Activated naive CD8-positive, alpha-beta T cell treated with anti-CD3 and anti-CD28 coated beads, Interleukin-2, amount 10 ng/mL, durations not matched to agents 7 days and 5 days (primary cell): ENCODE measurements around the gene CTBP2. TPM values are rescaled to one million over a fixed set of nuclear protein-coding genes. Genes with fewer than 3 reads are reported as not detected.

Experiments
- ATAC-seq: fragments of 150-1000 bp; cut with Tn5 transposase; one replicate; pipeline ENCODE4 v1.10.0; 2021; ENCODE audit warnings: low read depth, moderate library complexity
- POLR2A ChIA-PET: fragments of 350-600 bp; sonication (Branson Sonifier 250); formaldehyde crosslinking; loops from one replicate; lab custom pipeline; 2021; ENCODE audit warnings: antibody characterized with exemption; lab: Charles Lee
- DNase-seq: peaks from one replicate; pipeline ENCODE4 v3.0.0; 2021
- H3K27ac Mint-ChIP-seq: one replicate; pipeline ENCODE4 v1.8.0; 2022; ENCODE audit warnings: mild to moderate bottlenecking, mixed read lengths
- H3K27me3 Mint-ChIP-seq: one replicate; pipeline ENCODE4 v1.8.0; 2022; ENCODE audit warnings: mild to moderate bottlenecking, moderate library complexity, mixed read lengths
- H3K36me3 Mint-ChIP-seq: one replicate; pipeline ENCODE4 v1.8.0; 2021; ENCODE audit warnings: mild to moderate bottlenecking, mixed read lengths
- H3K4me1 Mint-ChIP-seq: one replicate; pipeline ENCODE4 v1.8.0; 2021; ENCODE audit warnings: mixed read lengths
- H3K4me3 Mint-ChIP-seq: one replicate; pipeline ENCODE4 v1.8.0; 2022; ENCODE audit warnings: mild to moderate bottlenecking, moderate library complexity, mixed read lengths
- H3K9me3 Mint-ChIP-seq: one replicate; pipeline ENCODE4 v1.8.0; 2021; ENCODE audit warnings: mixed read lengths
- total RNA-seq, 2 experiments: library from RNA; stranded (reverse); gene quantifications; one replicate each; pipeline ENCODE4 v1.2.3, GENCODE V29; 2021

Gene CTBP2
- total RNA-seq, 2 experiments from 2014 or later = 0.94 to 1.6 TPM

DNA sequence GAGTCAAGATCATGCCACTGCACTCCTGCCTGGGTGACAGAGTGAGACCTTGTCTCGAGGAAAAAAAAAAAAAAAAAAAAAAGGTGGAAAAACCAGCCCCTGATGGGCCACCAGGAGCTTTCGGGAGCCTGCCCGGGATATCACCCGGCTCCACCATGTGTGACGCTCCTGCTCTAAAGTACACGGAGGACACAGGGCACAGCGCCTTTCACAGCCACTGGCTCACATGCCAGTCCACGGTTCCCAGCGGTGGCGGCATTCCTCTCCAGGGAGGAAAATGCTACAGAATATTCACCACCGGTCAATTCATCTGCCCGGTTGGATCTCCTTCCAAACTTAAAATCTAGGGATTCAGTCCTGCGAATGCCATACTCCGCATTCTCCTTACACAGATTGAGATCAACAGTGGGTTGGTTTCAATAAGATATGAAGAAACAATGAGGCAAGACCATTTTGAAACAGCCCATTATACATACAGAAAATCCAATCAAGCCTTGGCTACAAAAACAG lies 81.2 kb downstream of the CTBP2 start:
- POLR2A ChIA-PET = no interaction called here
- DNase-seq (no peak), ATAC-seq (no peak)
- H3K27me3 Mint-ChIP-seq = peaks cover 3% of the 10 kb centered on the region
- no peak overlapping the region for H3K4me3 Mint-ChIP-seq
- no peaks in the 10 kb centered on the region for H3K9me3 Mint-ChIP-seq
- no peaks in the 10 kb centered on the region for H3K4me1 Mint-ChIP-seq
- no peak overlapping the region for H3K27ac Mint-ChIP-seq
- no peaks in the 10 kb centered on the region for H3K36me3 Mint-ChIP-seq

DNA sequence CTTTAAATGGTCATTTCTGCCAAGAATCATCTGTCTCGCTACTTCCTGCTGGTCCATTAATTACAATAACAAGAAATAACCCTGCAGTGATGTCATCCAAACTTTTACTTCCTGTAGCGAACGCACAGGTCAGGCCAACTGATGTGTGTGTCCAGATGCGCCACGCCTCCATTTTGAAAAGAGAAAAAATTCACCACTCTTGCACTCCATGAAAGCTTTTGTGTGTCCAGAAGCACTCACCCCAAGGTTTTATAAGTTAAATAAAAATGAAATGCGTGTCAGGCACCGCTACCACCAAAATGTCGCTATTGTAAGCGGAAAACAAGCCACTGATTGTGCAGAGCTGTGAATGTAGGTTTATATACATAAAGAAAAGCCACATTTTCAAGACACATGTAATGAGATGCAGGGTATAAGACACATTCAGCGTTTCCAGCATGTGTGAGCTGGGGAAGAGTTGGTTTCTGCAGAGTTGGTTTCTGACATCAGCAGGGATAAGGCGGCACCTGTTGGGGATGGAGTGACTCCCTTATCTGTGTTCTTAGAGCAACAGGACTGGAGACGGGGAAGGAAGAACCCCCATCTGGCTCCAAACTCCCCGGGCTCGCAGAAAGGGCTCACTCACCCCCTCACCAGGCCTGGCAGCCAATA lies 83.3 kb downstream of the CTBP2 start:
- H3K27ac Mint-ChIP-seq = no peak overlapping the region
- no peak for DNase-seq
- H3K4me3 Mint-ChIP-seq = no peak overlapping the region

DNA sequence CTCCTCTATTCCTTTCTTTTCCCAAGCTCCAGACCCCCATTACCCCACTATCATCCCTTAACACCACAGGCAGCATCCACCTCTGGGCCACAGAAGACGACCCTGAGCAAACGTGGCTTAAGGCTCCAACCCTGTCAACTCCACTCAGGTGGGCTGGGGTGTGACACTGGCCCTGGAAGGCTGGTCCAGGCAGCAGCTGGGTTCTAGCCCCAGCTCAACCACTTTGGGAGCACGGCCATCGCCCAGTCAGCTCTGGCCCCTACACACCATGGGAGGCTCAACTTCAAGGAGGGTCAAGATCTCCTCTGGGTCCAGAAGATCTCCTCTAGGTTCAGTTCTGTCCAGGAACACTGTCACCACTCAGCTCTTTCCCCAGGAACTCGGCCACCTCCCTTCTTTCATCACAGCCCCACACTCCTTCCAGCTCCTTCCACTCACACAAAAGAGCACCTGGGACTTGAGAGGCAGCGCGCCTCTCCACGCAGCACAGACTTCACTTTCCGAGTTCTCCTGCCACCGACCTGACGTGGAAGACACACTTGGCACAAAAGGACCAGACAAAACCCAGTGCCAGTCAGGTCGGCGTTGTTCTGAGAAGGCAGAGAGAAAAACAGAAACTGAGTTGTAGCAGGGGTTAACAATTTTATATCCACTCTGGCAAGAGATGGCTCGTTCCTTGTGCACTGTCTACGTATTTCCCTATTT lies 84.1 kb downstream of the CTBP2 start:
- H3K27ac Mint-ChIP-seq = no peak overlapping the region
- H3K36me3 Mint-ChIP-seq = no peaks in the 10 kb centered on the region
- no peaks in the 10 kb centered on the region for H3K4me1 Mint-ChIP-seq

More for the DNA sequence above, 83.3 kb downstream of the CTBP2 start:
- ATAC-seq = no peak
- H3K9me3 Mint-ChIP-seq = no peaks in the 10 kb centered on the region
- POLR2A ChIA-PET = no interaction called here
- H3K4me1 Mint-ChIP-seq = no peaks in the 10 kb centered on the region
- peaks cover 3% of the 10 kb centered on the region for H3K27me3 Mint-ChIP-seq
- no peaks in the 10 kb centered on the region for H3K36me3 Mint-ChIP-seq

DNA sequence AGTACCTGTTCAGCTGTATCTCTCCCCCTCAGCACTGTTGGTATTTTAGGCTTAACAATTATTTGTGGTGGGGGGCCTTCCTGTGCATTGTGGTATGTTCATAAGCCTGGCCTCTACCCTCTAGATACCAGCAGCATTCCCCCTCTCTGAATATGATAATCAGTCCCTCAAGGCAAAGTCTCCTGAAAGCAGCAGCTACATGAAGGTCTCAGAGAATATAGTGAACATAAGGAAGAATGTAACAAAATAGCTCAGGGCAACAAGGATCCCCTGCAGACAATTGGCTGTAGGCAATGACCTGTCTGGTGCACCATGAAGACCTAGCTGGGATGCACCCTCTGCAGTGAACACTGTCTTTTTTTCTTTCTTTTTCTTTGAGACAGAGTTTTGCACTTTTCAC lies 86.4 kb downstream of the CTBP2 start:
- ATAC-seq (no peak), DNase-seq (no peak)
- POLR2A ChIA-PET = no interaction called here
- no peaks in the 10 kb centered on the region for H3K4me1 Mint-ChIP-seq
- H3K27me3 Mint-ChIP-seq = peaks cover 2% of the 10 kb centered on the region
- H3K27ac Mint-ChIP-seq = no peak overlapping the region
- no peak overlapping the region for H3K4me3 Mint-ChIP-seq
- no peaks in the 10 kb centered on the region for H3K36me3 Mint-ChIP-seq
- H3K9me3 Mint-ChIP-seq = no peaks in the 10 kb centered on the region

More for the DNA sequence above, 84.1 kb downstream of the CTBP2 start:
- no peaks in the 10 kb centered on the region for H3K27me3 Mint-ChIP-seq
- DNase-seq = no peak
- POLR2A ChIA-PET = no interaction called here
- ATAC-seq = no peak
- H3K4me3 Mint-ChIP-seq = no peak overlapping the region
- no peaks in the 10 kb centered on the region for H3K9me3 Mint-ChIP-seq

DNA sequence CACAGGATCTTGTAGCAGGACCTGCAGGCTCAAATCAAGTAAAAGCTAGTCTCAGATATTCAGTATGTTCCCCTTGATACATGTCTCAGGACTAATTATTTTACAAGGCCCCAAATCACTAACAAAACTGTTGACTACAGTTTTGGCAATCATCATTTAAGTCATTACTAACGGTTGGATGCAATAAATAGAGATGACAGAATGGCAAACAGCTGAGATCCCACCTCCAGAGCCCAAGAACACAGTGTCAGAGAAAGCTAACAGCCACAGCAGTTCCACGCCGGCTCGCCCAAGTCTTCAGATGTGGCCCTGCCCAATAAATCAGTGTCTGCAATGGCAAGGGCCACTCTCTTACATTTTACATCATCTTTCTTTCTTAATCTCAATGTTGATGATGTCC lies 87.6 kb downstream of the CTBP2 start:
- peaks cover 8% of the 10 kb centered on the region for H3K27me3 Mint-ChIP-seq
- no peaks in the 10 kb centered on the region for H3K4me1 Mint-ChIP-seq
- no peaks in the 10 kb centered on the region for H3K36me3 Mint-ChIP-seq
- POLR2A ChIA-PET = interaction anchor here (0.6 kb wide), 1 partner anchor 307 kb away, joined by 3 read pairs; no protein-coding TSS in a partner anchor
- no peaks in the 10 kb centered on the region for H3K9me3 Mint-ChIP-seq
- no peak overlapping the region for H3K4me3 Mint-ChIP-seq
- no peak overlapping the region for H3K27ac Mint-ChIP-seq
- ATAC-seq = no peak
- no peak for DNase-seq

DNA sequence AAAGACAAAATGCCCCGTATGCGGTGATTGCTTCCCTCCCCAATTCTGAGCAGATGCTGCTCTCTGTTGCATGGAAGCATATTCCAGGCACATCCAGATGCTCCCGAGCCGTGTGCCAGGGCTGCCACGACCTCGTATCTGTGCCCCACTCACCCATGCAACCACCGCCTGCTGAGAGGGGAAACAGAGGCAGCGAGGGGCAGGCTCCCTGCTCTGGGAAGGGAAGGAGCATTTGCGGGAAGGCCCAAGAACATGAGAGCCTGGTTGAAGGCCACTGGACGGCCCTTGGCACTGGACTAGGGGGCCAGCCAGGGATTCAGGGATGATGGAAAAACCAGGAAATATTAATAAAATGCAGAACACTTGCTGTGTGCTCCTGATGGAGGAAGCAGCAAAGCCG lies 89.4 kb downstream of the CTBP2 start:
- DNase-seq (no peak), ATAC-seq (no peak)
- POLR2A ChIA-PET = no interaction called here
- peaks cover 20% of the 10 kb centered on the region for H3K27me3 Mint-ChIP-seq
- no peaks in the 10 kb centered on the region for H3K36me3 Mint-ChIP-seq
- no peaks in the 10 kb centered on the region for H3K9me3 Mint-ChIP-seq
- no peaks in the 10 kb centered on the region for H3K4me1 Mint-ChIP-seq
- H3K4me3 Mint-ChIP-seq = no peak overlapping the region
- H3K27ac Mint-ChIP-seq = no peak overlapping the region

DNA sequence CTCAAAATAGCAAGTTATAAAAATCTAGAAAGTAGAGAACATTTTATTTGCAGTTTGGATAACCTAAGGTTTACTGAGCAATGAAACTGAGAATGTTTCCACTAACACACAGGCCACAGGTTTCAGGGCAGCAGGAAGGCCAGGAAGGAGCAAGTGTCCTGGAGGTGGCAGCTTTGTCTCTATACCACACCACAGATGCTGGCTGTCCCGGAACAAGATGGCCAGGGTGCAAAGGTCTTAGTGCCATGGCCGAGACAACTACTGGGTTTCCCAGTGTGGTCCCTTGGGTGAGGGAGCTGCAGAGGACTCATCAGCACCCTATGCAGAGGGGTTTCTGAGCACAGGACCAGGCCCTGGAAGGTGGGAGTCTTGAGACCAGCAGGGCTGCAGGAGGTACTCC lies 92.0 kb downstream of the CTBP2 start:
- Mint-ChIP-seq H3K27ac (no peak overlapping the region), H3K27me3 (peaks cover 26% of the 10 kb centered on the region), H3K4me3 (no peak overlapping the region), H3K4me1 (peaks cover 13% of the 10 kb centered on the region), H3K9me3 (no peaks in the 10 kb centered on the region), H3K36me3 (no peaks in the 10 kb centered on the region)
- DNase-seq (no peak), ATAC-seq (no peak)
- POLR2A ChIA-PET = no interaction called here

DNA sequence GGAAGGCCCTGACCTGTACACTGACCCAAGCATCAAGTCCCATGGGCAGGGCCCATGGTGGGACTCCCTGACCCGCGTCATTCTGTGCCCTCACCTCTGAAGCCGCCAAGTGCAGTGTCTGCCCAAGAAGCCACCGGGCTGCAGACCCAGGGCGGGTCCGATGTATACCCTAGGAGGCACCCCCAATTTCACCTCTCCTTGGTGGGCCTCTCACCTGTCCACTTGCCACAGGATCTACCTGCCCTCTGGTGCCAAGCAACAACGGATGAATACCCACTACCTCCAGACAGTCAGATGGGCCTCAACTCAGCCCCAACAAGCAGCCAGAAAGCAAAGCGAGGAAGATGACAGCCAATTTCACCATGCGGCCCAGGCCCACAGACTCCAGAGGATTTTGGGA lies 92.6 kb downstream of the CTBP2 start:
- Mint-ChIP-seq H3K4me3 (no peak overlapping the region), H3K9me3 (no peaks in the 10 kb centered on the region), H3K27me3 (peaks cover 26% of the 10 kb centered on the region), H3K27ac (no peak overlapping the region), H3K4me1 (peaks cover 13% of the 10 kb centered on the region), H3K36me3 (no peaks in the 10 kb centered on the region)
- POLR2A ChIA-PET = no interaction called here
- ATAC-seq (no peak), DNase-seq (no peak)

DNA sequence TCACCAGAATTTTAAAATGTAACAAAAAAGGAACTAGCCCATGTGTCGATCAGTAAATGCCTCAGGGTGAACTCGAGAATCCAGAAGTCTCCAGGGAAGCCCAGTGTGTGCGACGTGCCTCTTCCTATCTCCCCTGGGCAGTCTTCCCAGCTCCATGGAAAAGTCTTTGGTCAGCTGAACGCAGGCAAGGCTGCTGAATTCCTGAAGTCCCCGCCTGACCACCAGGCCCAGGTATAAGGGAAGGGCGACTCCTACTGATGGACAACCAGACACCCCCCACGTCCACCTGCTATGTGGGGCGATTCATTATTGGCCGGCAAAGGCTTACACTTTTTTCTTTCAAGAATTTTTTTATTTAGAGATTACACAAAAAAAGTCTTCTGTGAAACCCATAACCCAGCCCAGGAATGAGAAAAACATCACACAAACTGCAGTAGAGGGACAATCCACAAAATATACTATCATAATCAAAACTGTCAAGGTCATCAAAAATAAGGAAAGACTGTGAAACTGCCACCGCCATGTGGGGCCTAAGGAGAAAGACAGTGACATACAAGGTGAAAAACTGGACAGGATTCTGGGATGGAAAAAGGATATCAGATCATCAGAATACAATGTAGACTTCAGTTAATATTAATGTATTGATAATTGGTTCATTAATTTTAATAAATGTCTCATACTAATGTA lies 93.5 kb downstream of the CTBP2 start:
- ATAC-seq (no peak), DNase-seq (no peak)
- Mint-ChIP-seq H3K27me3 (peaks cover 31% of the 10 kb centered on the region), H3K4me3 (no peak overlapping the region), H3K27ac (no peak overlapping the region), H3K9me3 (no peaks in the 10 kb centered on the region), H3K4me1 (peaks cover 13% of the 10 kb centered on the region), H3K36me3 (no peaks in the 10 kb centered on the region)
- POLR2A ChIA-PET = no interaction called here

DNA sequence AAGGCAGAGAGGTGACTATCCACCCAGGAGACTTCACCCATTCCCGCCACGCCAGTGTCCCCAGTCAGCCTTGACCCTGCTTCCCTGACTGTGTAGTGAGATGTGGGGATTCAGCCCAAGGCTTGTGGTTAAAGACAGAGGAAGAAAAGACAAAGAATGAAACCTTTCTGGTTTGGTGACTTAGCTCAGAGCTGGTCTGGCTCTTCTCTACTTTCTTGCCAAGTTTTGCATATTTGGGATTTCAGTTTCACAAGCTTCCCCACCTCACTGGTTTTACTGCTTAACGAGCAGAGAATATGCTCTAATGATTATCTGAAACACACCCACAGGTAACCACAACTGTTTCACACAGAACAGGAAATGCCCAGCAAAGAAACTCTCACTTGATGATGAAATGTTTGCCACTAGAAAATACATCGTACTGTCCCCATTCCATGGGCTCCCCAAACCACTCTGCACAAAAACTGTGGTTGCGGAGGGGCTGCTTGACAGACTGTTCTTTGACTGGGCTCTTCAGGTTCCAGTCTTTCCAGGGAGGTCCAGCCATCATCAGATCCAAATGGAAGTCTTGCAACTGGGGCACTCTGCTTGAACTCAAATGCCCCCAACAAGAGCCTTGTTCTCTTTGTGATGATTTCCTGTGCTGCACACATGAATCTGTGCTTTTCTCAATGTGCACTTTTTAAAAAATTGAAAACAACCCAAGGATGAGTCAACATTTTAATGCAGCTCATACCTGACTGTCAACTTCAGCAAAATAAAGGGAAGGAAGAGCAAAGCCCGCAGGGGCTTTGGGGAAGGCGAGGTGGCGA lies 95.5 kb downstream of the CTBP2 start:
- POLR2A ChIA-PET = no interaction called here
- Mint-ChIP-seq H3K4me1 (peaks cover 13% of the 10 kb centered on the region), H3K36me3 (no peaks in the 10 kb centered on the region), H3K27me3 (peaks cover 36% of the 10 kb centered on the region), H3K4me3 (peak overlapping the region; percentile 42), H3K9me3 (no peaks in the 10 kb centered on the region), H3K27ac (peak overlapping the region; percentile 51)
- peak; percentile 67 for ATAC-seq
- no peak for DNase-seq

DNA sequence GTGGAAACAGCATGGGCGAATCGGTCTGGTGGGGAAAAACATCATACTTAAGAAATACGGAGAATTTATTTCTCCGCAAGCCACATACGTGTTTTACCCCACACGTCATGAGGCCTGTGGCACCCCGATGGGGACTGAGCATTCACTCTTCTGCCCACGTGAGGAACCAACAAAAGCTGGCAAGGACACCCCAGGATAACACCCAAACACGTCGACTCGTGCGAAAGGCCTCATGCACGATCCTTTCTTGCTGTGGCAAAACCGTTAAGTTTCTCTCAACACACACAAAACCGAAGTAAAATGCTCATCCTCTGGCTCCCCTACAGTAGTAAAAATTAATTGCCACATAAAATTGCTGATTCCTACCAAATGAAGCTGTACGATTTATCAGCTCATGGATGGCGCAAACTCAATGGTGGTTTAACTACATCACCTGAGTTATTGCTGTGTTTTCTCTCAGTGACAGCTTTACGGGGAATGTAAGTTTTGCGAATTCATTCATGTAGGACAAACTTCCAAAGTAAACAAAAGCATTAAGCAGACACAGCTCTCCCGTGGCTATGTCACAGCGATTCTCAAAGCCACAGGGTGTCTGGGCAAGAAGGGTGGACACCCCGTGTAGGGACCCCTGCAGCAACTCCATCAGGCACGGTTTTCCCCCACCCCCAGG lies 97.0 kb downstream of the CTBP2 start:
- Mint-ChIP-seq H3K9me3 (no peaks in the 10 kb centered on the region), H3K4me3 (no peak overlapping the region), H3K4me1 (peaks cover 13% of the 10 kb centered on the region), H3K36me3 (no peaks in the 10 kb centered on the region), H3K27me3 (peaks cover 44% of the 10 kb centered on the region), H3K27ac (no peak overlapping the region)
- POLR2A ChIA-PET = no interaction called here
- DNase-seq (no peak), ATAC-seq (no peak)

DNA sequence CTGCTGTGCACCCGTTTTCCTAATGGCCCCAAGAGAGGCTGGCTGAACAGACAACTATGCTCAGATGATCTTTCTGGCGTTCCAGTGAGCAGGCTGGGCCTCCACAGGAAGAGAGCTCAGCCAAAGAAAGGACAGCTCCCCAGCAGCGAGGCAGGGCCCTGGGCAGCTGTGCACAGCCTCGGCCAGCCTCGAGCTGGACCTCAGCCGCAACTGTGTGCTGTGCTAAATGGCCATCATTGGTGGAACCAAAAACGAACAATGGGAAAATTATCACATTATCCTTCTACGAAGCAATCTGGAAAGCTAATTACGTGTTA lies 97.5 kb downstream of the CTBP2 start:
- no peak for DNase-seq

More for the DNA sequence above, 97.5 kb downstream of the CTBP2 start:
- Mint-ChIP-seq H3K36me3 (no peaks in the 10 kb centered on the region), H3K27ac (no peak overlapping the region), H3K27me3 (peaks cover 42% of the 10 kb centered on the region), H3K9me3 (no peaks in the 10 kb centered on the region), H3K4me3 (no peak overlapping the region), H3K4me1 (peaks cover 13% of the 10 kb centered on the region)
- POLR2A ChIA-PET = no interaction called here
- no peak for ATAC-seq
